ENCODE results near the gene TMEM9B.

The TMEM9B gene

DNA sequence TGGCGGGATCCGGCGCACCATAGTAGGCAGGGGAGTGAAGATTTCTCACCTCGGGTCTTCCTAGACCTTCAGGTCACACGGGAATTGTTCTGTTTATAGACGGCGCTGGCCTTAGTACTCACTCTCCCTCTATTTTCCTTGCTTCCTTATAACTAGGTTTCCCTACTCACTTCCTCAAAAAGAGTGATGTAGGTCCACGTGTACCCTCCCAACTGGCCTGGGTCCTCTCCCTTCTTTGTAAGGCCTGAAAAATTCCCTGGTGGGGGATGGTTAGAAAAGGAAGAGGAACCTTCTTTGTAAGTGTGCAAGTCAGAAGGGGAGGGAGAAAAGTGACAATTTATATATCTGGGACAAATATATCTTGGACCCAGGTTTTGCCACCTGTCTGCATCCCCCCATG is 2.9 kb upstream of the TMEM9B start:
- Histone ChIP-seq H3K9me3 (ENCODE audit: severe bottlenecking) (no peaks in the 10 kb centered on the region), H3K4me3 (ENCODE audit: low read depth, low read length) (no peak overlapping the region), H3K36me3 (peaks cover 3% of the 10 kb centered on the region), H3K27ac (no peak overlapping the region), H3K27me3 (ENCODE audit: insufficient read depth, low read depth, severe bottlenecking) (no peaks in the 10 kb centered on the region)
- no peak for TF ChIP-seq CTCF (IDR thresholded peaks at IDR 0.05; ENCODE audit: low read depth, low read length)
- no peak for DNase-seq

DNA sequence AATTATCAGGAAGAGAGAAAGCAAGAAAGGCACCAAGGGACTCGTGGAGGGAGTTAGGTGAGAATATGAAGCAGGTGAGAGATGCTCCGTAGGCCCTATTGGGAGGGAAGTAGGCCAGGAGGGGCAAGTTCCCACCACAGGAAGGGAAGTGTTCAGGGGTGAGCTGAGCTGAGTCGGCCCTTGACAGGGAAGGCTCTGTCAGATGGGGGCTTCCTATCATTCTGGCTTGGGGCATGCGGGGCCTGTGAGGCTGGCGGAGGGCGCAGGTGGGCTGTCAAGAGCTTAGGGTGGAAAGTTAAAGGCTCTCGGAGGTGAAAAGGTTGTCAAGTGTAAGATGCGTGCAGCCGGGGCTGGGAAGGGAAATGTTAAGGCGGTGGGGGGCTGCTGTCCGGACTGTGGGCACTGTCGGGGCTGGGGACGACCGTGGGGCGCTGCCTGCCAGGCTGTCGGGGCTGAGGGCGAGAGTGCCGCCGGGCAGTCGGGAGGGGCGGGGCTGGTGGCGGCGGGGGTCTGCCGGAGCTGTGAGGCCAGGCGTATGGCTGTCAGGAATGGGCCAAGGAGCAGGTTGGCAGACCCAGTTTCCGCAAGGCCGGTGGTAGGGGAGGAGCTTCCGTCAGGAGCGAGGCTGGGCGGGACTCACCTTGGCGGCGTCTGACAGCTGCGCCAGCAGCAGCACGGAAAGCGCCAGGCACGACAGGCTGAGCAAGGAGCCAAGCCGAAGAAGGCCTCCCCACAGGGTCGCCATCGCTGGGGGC is 496 bp downstream of the TMEM9B start:
- no peak for TF ChIP-seq CTCF (IDR thresholded peaks at IDR 0.05; ENCODE audit: low read depth, low read length)
- Histone ChIP-seq H3K27ac (peak overlapping the region; percentile 91), H3K9me3 (ENCODE audit: severe bottlenecking) (no peaks in the 10 kb centered on the region), H3K4me3 (ENCODE audit: low read depth, low read length) (peak overlapping the region; percentile 57), H3K36me3 (peaks cover 3% of the 10 kb centered on the region), H3K27me3 (ENCODE audit: insufficient read depth, low read depth, severe bottlenecking) (no peaks in the 10 kb centered on the region)
- DNase-seq: peak; percentile 80

GRCh38 chr11:8962841-8963240 is 1.4 kb downstream of the TMEM9B start:
- Histone ChIP-seq H3K27me3 (ENCODE audit: insufficient read depth, low read depth, severe bottlenecking) (no peaks in the 10 kb centered on the region), H3K36me3 (peaks cover 3% of the 10 kb centered on the region), H3K9me3 (ENCODE audit: severe bottlenecking) (no peaks in the 10 kb centered on the region), H3K4me3 (ENCODE audit: low read depth, low read length) (no peak overlapping the region), H3K27ac (no peak overlapping the region)
- no peak for TF ChIP-seq CTCF (IDR thresholded peaks at IDR 0.05; ENCODE audit: low read depth, low read length)
- DNase-seq: no peak

- H3K4me3 ChIP-seq (ENCODE audit: low read depth, low read length): no peak overlapping the region
- H3K27me3 ChIP-seq (ENCODE audit: insufficient read depth, low read depth, severe bottlenecking): no peaks in the 10 kb centered on the region
- TF ChIP-seq CTCF (IDR thresholded peaks at IDR 0.05; ENCODE audit: low read depth, low read length): no peak
- H3K9me3 ChIP-seq (ENCODE audit: severe bottlenecking): no peaks in the 10 kb centered on the region
- DNase-seq: no peak
- H3K36me3 ChIP-seq: peaks cover 3% of the 10 kb centered on the region
- no peak overlapping the region for H3K27ac ChIP-seq
These were observed 2.8 kb downstream of the TMEM9B start for GRCh38 chr11:8961401-8961800.

- H3K27ac ChIP-seq: no peak overlapping the region
- H3K9me3 ChIP-seq (ENCODE audit: severe bottlenecking): no peaks in the 10 kb centered on the region
- TF ChIP-seq CTCF (IDR thresholded peaks at IDR 0.05; ENCODE audit: low read depth, low read length): peak; percentile 71
- H3K27me3 ChIP-seq (ENCODE audit: insufficient read depth, low read depth, severe bottlenecking): no peaks in the 10 kb centered on the region
- peak; percentile 31 for DNase-seq
- H3K36me3 ChIP-seq: peaks cover 7% of the 10 kb centered on the region
- no peak overlapping the region for H3K4me3 ChIP-seq (ENCODE audit: low read depth, low read length)
These were observed 4.6 kb downstream of the TMEM9B start for GRCh38 chr11:8959546-8960166.

Measured in WERI-Rb-1 (cell line).